ENCODE measurements around the gene RBM20. TPM values are rescaled to one million over a fixed set of nuclear protein-coding genes. Genes with fewer than 3 reads are reported as not detected.

Gene RBM20
- total and polyA plus RNA-seq, 2 of the 4 experiments (the other 2 are of a cell fraction): under 0.01 to 0.15 TPM

DNA sequence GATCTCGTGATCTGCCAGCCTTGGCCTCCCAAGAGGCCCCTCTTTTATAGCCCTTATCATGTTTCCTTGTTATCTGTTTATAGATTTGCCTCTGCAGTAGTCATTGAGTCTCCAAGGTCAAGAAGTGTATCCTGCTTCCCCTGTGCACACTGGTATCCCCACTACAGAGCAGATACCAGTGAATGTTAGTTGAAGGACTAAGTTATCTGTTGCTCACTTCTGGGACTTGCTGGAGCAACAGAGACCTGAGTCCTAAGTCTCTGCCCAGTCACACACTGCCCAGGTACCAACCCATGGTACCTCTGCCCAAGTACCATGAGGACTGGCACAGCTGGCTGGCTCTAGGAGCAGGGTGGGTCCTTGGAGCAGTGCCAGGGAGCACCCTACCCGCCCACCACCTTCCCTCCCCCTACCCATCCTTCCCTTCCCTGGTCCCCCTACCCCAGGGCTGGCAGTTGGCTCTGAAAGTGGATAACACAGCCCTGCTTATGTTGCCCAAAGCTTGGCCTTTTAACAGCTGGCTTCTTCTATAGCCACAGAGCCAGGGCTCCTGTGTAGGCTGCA is 201.1 kb downstream of the RBM20 start (continued):
- TF ChIP-seq, protein P1, sequence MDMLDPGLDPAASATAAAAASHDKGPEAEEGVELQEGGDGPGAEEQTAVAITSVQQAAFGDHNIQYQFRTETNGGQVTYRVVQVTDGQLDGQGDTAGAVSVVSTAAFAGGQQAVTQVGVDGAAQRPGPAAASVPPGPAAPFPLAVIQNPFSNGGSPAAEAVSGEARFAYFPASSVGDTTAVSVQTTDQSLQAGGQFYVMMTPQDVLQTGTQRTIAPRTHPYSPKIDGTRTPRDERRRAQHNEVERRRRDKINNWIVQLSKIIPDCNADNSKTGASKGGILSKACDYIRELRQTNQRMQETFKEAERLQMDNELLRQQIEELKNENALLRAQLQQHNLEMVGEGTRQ (IDR thresholded peaks at IDR 0.05; ENCODE audit: low read depth, low read length): no peak
- TF ChIP-seq FOS (IDR thresholded peaks at IDR 0.05; ENCODE audit: low read depth, low read length): no peak

DNA sequence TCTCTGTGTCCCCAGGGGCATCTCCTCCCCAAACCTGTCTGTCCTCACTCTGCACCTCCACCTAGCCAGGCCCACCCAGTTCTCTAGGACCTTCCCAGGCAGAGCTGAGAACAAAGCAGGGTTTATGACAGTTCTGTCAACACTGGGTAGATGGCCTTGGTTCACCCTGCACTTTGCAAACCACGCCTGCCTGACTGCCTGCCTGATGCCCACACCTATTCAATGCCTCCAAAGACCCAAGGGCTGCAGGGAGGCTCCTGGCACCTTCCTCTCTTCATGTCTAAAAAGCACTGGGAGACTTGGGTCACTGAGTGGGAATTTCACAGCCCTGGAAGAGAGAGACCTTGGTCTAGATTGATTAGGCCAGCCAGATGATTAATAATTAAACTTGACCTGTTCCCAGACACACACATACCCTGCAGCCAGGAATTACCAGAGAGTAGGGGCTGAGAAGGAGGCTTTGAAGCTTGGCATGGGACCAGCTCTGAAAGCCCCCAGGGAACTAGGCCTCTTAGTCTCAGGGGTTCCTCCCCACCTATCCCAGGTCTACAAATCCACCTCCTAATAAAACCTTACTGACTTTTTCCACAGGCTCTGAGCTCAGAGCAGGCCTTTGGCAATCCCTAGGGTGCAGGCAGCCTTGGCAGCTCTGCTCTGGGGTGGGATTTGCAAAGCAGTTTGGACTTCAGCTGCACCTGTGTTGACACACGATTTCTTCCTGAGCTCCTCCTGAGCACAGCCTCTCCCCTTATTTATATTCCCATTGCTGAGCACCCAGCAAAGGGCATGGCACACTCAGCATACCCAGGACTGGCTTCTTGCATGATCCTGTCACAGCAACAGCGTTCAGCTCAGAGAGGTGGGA is 201.9 kb downstream of the RBM20 start:
- no peak overlapping the region for H3K4me3 ChIP-seq (ENCODE audit: insufficient read depth, low read depth, low read length)
- H2BK20ac ChIP-seq (ENCODE audit: low read depth, low read length): no peak overlapping the region
- dilution Hi-C loops (cut with HindIII; ENCODE audit: low sequenced_read_pairs, unreplicated experiment): no loop called here
- POLR2A ChIA-PET (ENCODE audit: unreplicated experiment): no interaction called here
- H2BK5ac ChIP-seq (ENCODE audit: low read depth, low read length, poor library complexity, severe bottlenecking): no peak overlapping the region
- H4K8ac ChIP-seq (ENCODE audit: low read depth in 2 of 2, low read length in 2 of 2): no peak overlapping the region
- intact Hi-C loops (cut with micrococcal nuclease): no loop called here
- WGBS, 2 experiments (ENCODE audit: extremely low coverage in 2 of 2, insufficient read length in 1 of 2): 68% methylated on average over 2 of the region's 3 CpGs; no CpG with 5 or more reads in 1 of the 2 experiments
- H3K4me2 ChIP-seq (ENCODE audit: low read depth, low read length): no peak overlapping the region
- CTCF ChIA-PET: interaction anchor here (0.8 kb wide), 1 partner anchor 71 kb away, joined by 3 read pairs; no protein-coding TSS in a partner anchor
- DNase-seq (no peak), ATAC-seq (ENCODE audit: low read depth) (no peak)
- H3K23ac ChIP-seq (ENCODE audit: low read depth, low read length): no peak overlapping the region
- TF ChIP-seq FOS (IDR thresholded peaks at IDR 0.05; ENCODE audit: low read depth, low read length) (no peak), ELK1 (IDR thresholded peaks at IDR 0.05; ENCODE audit: borderline replicate concordance, low read depth, low read length) (no peak), CHD1 (IDR thresholded peaks at IDR 0.05; ENCODE audit: low read depth, low read length) (no peak), CEBPB (IDR thresholded peaks at IDR 0.05; ENCODE audit: low read depth, low read length) (no peak), RAD21 (IDR thresholded peaks at IDR 0.05; ENCODE audit: low read length) (no peak)
- H2AK9ac ChIP-seq (replicated peaks; ENCODE audit: low read depth, low read length, poor library complexity): no peak overlapping the region
- no peaks in the 10 kb centered on the region for H3K9me3 ChIP-seq (ENCODE audit: control insufficient read depth, insufficient read depth, low read length)
- no peaks in the 10 kb centered on the region for H3K9me1 ChIP-seq (ENCODE audit: insufficient read depth, low read length)
- H3K36me3 ChIP-seq (ENCODE audit: control insufficient read depth, insufficient read depth, low read length): no peaks in the 10 kb centered on the region
- H2AK5ac ChIP-seq (ENCODE audit: low read depth, low read length): no peak overlapping the region
- H4K5ac ChIP-seq (ENCODE audit: low read depth, low read length): no peak overlapping the region
- no peaks in the 10 kb centered on the region for H3K4me1 ChIP-seq (ENCODE audit: control insufficient read depth, insufficient read depth, low read length)
- no peaks in the 10 kb centered on the region for H3K79me1 ChIP-seq (ENCODE audit: low read depth in 1 of 2, low read length in 2 of 2)
- H3K9ac ChIP-seq (ENCODE audit: low read depth, low read length): no peak overlapping the region
- no peak overlapping the region for H3K27ac ChIP-seq (ENCODE audit: insufficient read depth, low read length)
- H4K20me1 ChIP-seq (ENCODE audit: insufficient read depth, low read length): no peaks in the 10 kb centered on the region
- in situ Hi-C loops (cut with MboI; ENCODE audit: low sequenced_read_pairs): no loop called here
- no peak overlapping the region for H2BK15ac ChIP-seq (ENCODE audit: low read depth, low read length)
- H4K91ac ChIP-seq (ENCODE audit: insufficient read depth, low read depth, low read length): no peak overlapping the region
- H2AFZ ChIP-seq (replicated peaks; ENCODE audit: low read length, poor library complexity): peak overlapping the region; percentile 8
- H3K27me3 ChIP-seq (ENCODE audit: control insufficient read depth, insufficient read depth, low read length): peaks cover 24% of the 10 kb centered on the region
- BruUV-seq (replicated peaks): no TSS peak
- H3K14ac ChIP-seq (replicated peaks; ENCODE audit: low read depth, low read length): no peak overlapping the region
- no peak overlapping the region for H3K18ac ChIP-seq (ENCODE audit: low read depth, low read length)
- no peak overlapping the region for H3K4ac ChIP-seq (ENCODE audit: low read depth, low read length)
- no peak overlapping the region for H2BK120ac ChIP-seq (ENCODE audit: low read depth, low read length)
- no peak overlapping the region for H3K56ac ChIP-seq (ENCODE audit: extremely low read depth, insufficient read depth, low read length)
